ENCODE results near the gene DOP1A. TPM values are rescaled to one million over a fixed set of nuclear protein-coding genes. Genes with fewer than 3 reads are reported as not detected.
A peak's percentile ranks its signal among the peaks of the same experiment; 100 is the strongest.

DOP1A gene
- 14.8 and 15.3 TPM in 2 replicates for total RNA-seq

DNA sequence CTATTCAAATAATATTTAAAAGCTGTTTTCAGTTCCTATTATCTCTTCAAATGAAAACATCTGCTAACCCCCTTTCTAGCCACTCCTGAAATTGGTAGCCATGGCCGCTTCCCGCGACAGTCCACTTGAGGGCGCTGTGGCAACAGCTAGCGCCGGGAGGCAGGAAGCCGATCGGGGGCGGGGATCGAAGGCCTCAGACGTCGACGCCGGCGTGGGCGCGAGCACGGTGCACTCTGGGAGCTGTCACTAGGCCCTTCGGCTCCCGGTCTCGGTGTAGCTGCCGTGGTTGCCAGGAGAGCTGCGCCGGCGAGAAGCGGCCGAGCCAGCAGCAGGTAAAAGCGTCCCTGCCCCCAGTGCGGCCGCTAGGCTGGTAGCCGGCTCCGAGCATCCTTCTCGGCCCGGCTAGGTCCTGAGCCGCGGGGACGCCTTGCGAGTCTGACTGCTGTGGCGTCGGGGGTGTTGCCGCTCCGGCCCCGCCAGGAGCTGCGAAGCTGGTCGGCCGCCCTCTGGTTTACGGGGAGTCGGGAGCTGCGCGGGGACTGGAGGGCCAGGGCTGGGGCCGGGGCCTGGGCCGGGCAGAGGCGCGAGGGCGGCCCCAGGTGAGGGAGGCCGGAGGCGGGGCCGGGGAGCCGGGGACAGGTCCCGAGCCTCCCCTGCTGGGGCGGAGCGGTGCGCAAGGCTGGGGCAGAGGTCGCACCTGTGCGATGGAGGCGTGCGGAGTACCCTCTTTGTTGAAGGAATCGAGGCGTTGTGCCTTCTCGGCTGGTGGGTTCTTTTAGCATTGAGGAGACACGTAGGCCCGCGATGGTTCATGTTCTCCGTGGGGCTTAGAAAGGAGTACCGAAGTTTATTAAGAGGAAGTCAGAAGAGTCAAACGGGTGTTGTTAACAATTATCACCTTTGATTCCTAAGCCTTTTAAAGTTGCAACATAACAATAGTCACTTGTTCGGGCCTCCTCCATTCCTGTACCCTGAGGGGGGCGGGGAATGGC, at the start of gene DOP1A:
TSS of gene DOP1A (plus strand) at position 224 of the 992 bp plus-strand sequence. CDS start 29,307 bp downstream, outside the sequence.
- peak; percentile 95 to 97 for DNase-seq (ENCODE audit: low read depth in 2 of 2)

GRCh38 chr6:83019741-83020140, 47.7 kb upstream of the DOP1A start:
- DNase-seq (ENCODE audit: low read depth in 2 of 2): no peak

DNA sequence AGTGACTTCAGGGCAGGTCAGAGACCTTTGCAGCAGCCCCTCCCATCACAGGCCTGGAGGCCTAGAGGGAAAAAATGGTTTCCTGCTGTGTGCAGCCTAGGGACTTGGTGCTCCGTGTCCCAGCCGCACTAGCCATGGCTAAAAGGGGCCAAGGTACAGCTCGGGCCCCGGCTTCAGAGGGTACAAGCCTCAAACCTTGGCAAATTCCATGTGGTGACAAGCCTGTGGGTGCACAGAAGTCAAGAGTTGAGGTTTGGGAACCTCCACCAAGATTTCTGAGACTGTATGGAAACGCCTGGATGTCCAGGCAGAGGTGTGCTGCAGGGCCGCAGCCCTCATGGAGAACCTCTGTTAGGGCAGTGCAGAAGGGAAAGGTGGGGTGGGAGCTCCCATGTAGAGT, 35.8 kb upstream of the DOP1A start:
- no peak for DNase-seq (ENCODE audit: low read depth in 2 of 2)

GRCh38 chr6:83038246-83038645, 29.2 kb upstream of the DOP1A start:
- DNase-seq (ENCODE audit: low read depth in 2 of 2): no peak

DNA sequence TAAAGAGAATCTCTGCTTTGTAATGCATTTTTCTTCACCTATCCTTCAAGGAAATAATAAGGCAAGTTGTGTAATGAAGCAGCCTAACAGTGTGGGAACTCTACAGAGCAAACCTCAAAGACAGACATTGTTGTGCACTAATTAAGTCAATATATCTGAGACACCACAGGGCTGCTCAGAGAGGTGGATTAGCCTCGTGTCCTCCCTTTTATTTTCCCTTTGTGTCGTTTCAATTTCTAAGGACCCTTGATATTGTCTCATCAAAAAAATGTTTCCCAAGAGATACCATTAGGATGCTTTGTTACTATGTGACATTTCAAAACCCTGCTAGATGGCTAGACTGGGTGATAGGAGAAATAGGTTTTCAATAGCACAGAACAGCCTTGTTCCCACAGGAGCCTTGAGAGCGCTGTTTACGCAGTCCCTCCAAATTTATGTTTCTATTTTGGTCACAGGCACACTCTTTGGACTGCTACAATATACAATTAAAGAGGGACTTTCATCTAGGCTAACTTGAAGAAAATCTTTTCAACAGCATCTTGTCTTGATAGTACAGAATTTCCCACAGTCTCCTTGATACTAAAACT, 24.9 kb upstream of the DOP1A start:
- no peak for DNase-seq (ENCODE audit: low read depth in 2 of 2)

DNA sequence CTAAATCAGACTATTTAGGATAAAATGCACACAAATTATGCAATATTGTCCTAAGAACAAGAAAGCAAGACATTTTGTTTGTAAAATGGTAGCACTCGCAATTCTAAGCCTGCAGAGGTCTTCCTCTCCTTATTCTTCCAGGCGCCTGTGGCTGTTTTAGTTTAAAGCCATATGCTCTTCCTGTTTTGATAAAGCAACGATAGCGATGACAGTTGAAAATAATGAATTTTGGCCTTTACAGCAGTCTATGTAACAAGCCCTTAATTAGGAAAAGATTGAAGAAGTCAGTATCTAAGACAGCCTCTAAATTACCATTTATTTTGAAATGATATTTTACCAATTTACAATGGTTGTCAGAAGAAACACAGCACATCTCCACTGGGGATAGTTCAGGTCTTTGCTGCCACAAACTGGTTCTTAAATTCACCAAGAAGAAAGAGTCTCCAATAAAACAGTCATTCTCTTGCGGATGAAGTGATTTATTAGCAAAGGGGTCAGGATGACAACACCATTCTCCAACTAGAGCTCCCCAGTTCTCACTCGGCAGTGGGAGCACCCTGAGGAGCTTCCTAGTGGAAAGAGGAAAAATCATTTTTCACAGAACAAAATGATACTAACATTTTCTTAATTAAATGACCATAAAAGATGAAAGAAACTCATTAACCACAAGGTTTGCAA, 23.2 kb upstream of the DOP1A start:
- no peak for DNase-seq (ENCODE audit: low read depth in 2 of 2)

GRCh38 chr6:83047065-83047754, 20.3 kb upstream of the DOP1A start:
- DNase-seq (ENCODE audit: low read depth in 2 of 2): no peak

DNA sequence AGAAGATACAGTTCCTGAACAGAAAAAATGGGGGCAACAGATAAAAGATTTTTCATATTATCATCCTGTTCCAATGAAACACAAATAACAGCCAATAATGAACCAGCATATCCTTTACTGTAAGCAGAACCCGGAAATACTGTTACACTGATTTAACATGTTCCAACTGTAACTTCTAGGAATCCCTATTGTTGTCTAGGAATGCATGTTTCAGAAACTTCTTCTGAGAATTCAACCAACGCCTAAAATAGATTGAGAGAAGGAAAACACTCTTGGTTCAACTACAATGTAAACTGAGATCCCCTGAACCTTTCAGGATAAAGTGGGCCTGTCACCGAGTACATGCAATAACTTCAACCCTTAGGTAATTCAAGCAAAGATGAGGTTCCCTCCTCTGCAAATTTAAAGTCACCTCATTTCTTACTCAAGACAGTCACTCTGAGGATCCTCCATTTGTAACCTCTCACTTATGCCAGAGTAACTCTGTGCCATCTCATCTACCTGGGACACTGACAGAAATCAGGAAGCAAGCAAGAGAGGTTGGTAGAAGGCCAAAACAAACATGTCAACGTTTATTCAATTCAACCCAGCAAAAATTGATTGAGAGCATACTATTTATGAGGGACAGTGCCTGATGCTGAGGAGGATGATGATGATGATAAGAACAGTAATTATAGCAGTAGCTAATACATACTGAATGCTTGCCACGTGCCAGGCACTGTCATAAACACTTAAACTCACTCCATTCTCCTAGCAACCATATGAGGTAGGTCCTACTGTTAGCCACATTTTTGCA, 15.9 kb upstream of the DOP1A start:
- peak; percentile 35 to 54 for DNase-seq (ENCODE audit: low read depth in 2 of 2)

GRCh38 chr6:83053678-83054077, 13.8 kb upstream of the DOP1A start:
- DNase-seq (ENCODE audit: low read depth in 2 of 2): peak in 1 of 2 donors; percentile 50

DNA sequence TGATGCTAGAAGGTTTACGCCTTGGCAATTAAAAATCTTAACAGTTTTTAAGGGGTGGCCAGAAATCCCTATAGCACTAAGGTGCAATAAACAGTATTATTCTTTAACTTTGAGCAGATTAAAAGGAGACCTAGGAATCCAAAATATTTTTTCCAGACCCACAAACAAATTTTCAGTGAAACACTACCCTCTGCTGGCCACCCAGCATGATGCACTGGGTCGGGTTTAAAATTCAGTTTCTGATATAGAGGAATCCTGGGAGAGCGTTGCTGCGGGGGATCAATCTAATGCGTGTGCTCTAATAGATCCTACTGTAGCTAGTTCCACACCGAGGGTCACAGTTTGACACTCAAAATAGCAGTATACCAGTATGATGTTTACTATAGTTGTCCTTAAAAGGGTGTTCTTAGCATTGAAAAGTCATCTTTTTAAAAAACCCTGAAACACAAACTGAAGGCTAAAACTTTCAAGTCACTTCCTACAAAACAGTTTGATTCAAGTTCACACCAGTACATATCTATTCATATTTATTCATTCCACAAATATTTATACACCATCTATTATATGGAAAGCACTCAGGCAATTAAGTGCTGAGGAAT, 12.0 kb upstream of the DOP1A start:
- DNase-seq (ENCODE audit: low read depth in 2 of 2): peak; percentile 44 to 66

- DNase-seq (ENCODE audit: low read depth in 2 of 2): peak; percentile 62 to 78
Measured at GRCh38 chr6:83057705-83058321, 9.7 kb upstream of the DOP1A start.

DNA sequence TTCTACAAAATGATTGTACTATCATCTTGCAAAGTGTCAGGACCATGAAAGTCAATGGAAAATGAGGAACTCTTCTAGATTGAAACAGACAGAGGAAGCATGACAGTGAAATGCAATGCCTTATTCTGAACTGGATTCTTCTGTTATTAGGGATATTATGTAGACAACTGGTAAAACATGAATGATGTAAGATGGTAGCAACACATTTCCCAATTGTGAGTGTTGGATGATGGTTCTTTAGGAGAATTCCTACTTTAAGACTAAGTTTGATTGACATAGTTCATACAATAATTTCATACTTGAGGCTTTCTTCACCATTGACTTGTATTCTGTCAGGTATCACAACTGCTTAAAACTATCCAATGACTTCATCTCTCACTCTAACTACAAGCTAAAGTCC, 6.3 kb upstream of the DOP1A start:
- no peak for DNase-seq (ENCODE audit: low read depth in 2 of 2)

GRCh38 chr6:83062225-83062624, 5.2 kb upstream of the DOP1A start:
- DNase-seq (ENCODE audit: low read depth in 2 of 2): no peak

DNA sequence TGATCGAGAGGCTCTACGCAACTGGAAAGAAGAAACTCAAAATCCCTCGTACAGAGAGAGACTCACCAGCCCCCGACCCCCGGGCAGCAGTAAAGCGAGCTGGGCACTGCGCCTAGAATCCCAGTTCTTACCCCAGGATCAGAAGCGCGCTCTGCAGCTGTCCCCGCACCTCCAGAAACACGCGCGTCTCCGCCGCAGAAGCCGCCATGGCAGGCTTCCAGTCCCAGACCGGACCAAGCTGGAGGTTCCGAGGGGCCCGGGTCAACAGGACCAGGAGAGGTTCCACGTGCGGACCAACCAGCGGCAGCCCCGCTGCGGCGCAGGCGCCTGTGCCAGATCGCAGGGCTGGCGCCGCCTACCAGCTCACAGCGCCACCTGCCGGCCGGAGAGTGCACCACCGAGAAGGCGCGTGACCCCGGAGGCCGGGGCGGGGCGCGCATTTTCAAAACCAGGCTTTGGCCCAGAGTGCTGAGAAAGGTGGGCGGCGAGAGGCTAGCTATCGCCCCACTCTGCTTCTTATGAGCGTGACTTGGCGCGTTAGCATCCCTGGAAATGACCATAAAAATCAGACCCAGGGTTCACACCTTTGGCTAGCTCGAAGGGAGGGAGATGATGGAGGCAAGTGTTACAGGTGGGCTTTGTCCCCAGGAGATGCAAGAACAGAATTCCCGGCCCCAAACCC, 1.8 kb upstream of the DOP1A start, which contains the start of gene UBE3D:
TSS of gene UBE3D (minus strand) at position 331 of the 682 bp plus-strand sequence. CDS start at position 208, 123 bp downstream.
- peak; percentile 88 to 89 for DNase-seq (ENCODE audit: low read depth in 2 of 2)

DNA sequence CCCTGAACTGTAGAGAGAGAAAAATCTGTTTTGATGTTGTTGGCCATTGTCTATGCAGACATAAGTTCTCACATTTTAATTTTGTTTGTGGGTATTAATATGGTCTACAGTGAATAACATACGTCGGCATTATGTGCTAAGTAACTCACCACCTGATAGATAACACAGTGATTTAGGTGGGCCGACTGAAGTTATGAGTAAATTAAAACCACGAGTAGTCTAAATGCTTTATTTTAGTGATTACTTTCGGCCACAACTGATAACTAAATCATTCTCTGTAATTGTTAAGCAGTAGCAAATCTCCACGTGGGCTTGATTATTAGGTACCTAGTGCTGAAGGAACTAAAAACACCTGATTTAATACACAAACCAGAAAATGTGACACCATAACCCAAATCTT, 1.1 kb downstream of the DOP1A start:
- DNase-seq (ENCODE audit: low read depth in 2 of 2): no peak

DNA sequence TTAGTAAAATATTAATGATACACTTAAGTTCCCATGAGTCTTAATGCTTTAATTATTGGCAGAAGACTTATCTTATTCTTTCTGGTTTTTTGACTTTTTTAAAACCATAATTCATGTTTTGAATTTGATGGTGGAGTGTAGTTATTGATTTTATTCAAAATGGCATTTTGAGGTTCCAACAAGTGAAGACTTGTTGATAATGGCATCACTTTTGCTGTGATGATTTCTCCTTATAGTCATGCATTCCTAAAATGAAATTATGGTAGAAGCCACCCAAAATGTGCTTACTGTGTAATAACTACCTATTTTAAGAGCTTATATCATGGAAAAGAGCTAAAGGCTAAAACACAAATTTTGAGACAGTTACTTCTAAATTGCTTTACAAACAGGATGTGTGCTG, 2.2 kb downstream of the DOP1A start:
- no peak for DNase-seq (ENCODE audit: low read depth in 2 of 2)

GRCh38 chr6:83071023-83071422, 3.6 kb downstream of the DOP1A start:
- peak in 1 of 2 donors; percentile 75 for DNase-seq (ENCODE audit: low read depth in 2 of 2)

GRCh38 chr6:83071707-83072106, 4.2 kb downstream of the DOP1A start:
- DNase-seq (ENCODE audit: low read depth in 2 of 2): no peak

DNA sequence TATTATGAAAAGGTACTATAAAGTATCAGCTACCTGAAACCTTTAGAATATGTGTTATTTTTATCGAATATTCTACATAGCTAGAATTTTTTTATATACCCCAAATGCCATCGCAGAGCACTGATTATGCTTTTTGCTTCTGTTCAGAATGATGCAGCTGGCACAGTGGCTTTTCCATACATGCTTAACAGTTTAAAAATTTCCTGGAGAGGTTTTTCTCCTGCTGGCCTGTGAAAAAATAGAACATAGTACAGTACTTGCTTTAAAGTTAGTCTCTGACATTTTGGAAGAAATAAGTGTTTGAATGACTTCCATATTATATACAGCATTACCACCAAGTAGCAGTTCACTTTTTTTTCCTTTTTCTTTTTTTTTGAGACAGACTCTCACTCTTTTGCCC, 5.3 kb downstream of the DOP1A start:
- DNase-seq (ENCODE audit: low read depth in 2 of 2): no peak
